NB4 (cell line): ENCODE results near the gene TMEM207.

Source experiments
- MAX ChIP-seq: IDR thresholded peaks from 2 replicates; pipeline ENCODE4 v1.6.1; 2011; ENCODE audit warnings: low read depth, low read length
- POLR2A ChIP-seq: IDR thresholded peaks from 2 replicates; pipeline ENCODE4 v1.6.1; 2011; ENCODE audit warnings: mild to moderate bottlenecking; ENCODE audit not compliant: insufficient read length; ENCODE audit errors: extremely low read depth
- TF ChIP-seq, protein P1 (sequence below): IDR thresholded peaks from one replicate; pipeline ENCODE4 v1.5.1; 2012; ENCODE audit warnings: low read depth, low read length

GRCh38 chr3:190426806-190427507 lies 22.7 kb downstream of the TMEM207 start:
- TF ChIP-seq POLR2A: no peak
- TF ChIP-seq, protein P1, sequence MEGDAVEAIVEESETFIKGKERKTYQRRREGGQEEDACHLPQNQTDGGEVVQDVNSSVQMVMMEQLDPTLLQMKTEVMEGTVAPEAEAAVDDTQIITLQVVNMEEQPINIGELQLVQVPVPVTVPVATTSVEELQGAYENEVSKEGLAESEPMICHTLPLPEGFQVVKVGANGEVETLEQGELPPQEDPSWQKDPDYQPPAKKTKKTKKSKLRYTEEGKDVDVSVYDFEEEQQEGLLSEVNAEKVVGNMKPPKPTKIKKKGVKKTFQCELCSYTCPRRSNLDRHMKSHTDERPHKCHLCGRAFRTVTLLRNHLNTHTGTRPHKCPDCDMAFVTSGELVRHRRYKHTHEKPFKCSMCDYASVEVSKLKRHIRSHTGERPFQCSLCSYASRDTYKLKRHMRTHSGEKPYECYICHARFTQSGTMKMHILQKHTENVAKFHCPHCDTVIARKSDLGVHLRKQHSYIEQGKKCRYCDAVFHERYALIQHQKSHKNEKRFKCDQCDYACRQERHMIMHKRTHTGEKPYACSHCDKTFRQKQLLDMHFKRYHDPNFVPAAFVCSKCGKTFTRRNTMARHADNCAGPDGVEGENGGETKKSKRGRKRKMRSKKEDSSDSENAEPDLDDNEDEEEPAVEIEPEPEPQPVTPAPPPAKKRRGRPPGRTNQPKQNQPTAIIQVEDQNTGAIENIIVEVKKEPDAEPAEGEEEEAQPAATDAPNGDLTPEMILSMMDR: no peak
- TF ChIP-seq MAX: no peak
